HL-60/S4 treated with retinoic acid at 250 ng/mL for 4 days and 3 days (cell line): Measurements from ENCODE around the gene MICU1.
"Not testable (repeated sequence)": the region's sequence is repeated elsewhere in the genome, so short reads cannot be mapped to it uniquely, and the experiment has no call there.

ENCODE experiments used
- in situ Hi-C: fragments of 300-500 bp; cut with MboI; formaldehyde crosslinking; loops from 2 replicates; pipeline ENCODE4 v1.7.0; 2022; ENCODE audit warnings: low sequenced_read_pairs

MICU1 gene

GRCh38 chr10:72625608-72626443 lies at the start of gene MICU1:
TSS of gene MICU1 (minus strand) at chr10:72626079. CDS start at chr10:72566793, 59,286 bp downstream.
- in situ Hi-C loops: no loop called here

GRCh38 chr10:72674174-72674573 lies 48.3 kb upstream of the MICU1 start:
- in situ Hi-C loops: not testable (repeated sequence)

GRCh38 chr10:72673280-72673679 lies 47.4 kb upstream of the MICU1 start:
- in situ Hi-C loops: no loop called here

GRCh38 chr10:72667207-72667864 lies 41.5 kb upstream of the MICU1 start:
- in situ Hi-C loops: no loop called here

GRCh38 chr10:72665925-72666324 lies 40.0 kb upstream of the MICU1 start:
- in situ Hi-C loops: no loop called here

GRCh38 chr10:72663971-72664370 lies 38.1 kb upstream of the MICU1 start:
- in situ Hi-C loops: no loop called here

- in situ Hi-C loops: no loop called here
These were observed 35.6 kb upstream of the MICU1 start for GRCh38 chr10:72661431-72661830.

GRCh38 chr10:72660220-72660619 lies 34.3 kb upstream of the MICU1 start:
- in situ Hi-C loops: no loop called here

GRCh38 chr10:72659694-72660093 lies 33.8 kb upstream of the MICU1 start:
- in situ Hi-C loops: no loop called here

- in situ Hi-C loops: no loop called here
These were observed 33.0 kb upstream of the MICU1 start for GRCh38 chr10:72658696-72659400.

- in situ Hi-C loops: no loop called here
These were observed 28.8 kb upstream of the MICU1 start for GRCh38 chr10:72654720-72655119.

- in situ Hi-C loops: no loop called here
These were observed 27.7 kb upstream of the MICU1 start for GRCh38 chr10:72653383-72654096.

- in situ Hi-C loops: no loop called here
These were observed 23.4 kb upstream of the MICU1 start for GRCh38 chr10:72649291-72649690.

GRCh38 chr10:72648301-72648700 lies 22.4 kb upstream of the MICU1 start:
- in situ Hi-C loops: no loop called here

- in situ Hi-C loops: not testable (repeated sequence)
These were observed 21.1 kb upstream of the MICU1 start for GRCh38 chr10:72646971-72647370.

GRCh38 chr10:72645263-72645858 lies 19.5 kb upstream of the MICU1 start:
- in situ Hi-C loops: no loop called here

- in situ Hi-C loops: no loop called here
These were observed 16.4 kb upstream of the MICU1 start for GRCh38 chr10:72642318-72642717.

- in situ Hi-C loops: no loop called here
These were observed 13.6 kb upstream of the MICU1 start for GRCh38 chr10:72639441-72639873.

GRCh38 chr10:72638586-72639440 lies 12.9 kb upstream of the MICU1 start:
- in situ Hi-C loops: no loop called here

- in situ Hi-C loops: no loop called here
These were observed 11.5 kb upstream of the MICU1 start for GRCh38 chr10:72637398-72637857.
